Endothelial cell of hepatic sinusoid (primary cell): ENCODE data around the gene SPON1.
"Not testable (repeated sequence)": the region's sequence is repeated elsewhere in the genome, so short reads cannot be mapped to it uniquely, and the experiment has no call there.

ENCODE experiments used
- in situ Hi-C: cut with HindIII; loops from 2 replicates; pipeline ENCODE4 v1.10.0; 2017; ENCODE audit warnings: low sequenced_read_pairs

Gene SPON1

GRCh38 chr11:14075118-14076078, 112.9 kb downstream of the SPON1 start:
- in situ Hi-C loops = no loop called here

GRCh38 chr11:14079011-14079410, 116.5 kb downstream of the SPON1 start:
- in situ Hi-C loops = no loop called here

GRCh38 chr11:14079797-14080196, 117.3 kb downstream of the SPON1 start:
- in situ Hi-C loops = no loop called here

GRCh38 chr11:14081581-14082231, 119.2 kb downstream of the SPON1 start:
- in situ Hi-C loops = no loop called here

GRCh38 chr11:14082338-14082737, 119.8 kb downstream of the SPON1 start:
- in situ Hi-C loops = no loop called here

- in situ Hi-C loops = not testable (repeated sequence)
These were observed 126.3 kb downstream of the SPON1 start for GRCh38 chr11:14088861-14089260.

GRCh38 chr11:14089690-14090462, 127.4 kb downstream of the SPON1 start:
- in situ Hi-C loops = no loop called here

- in situ Hi-C loops = not testable (repeated sequence)
These were observed 128.1 kb downstream of the SPON1 start for GRCh38 chr11:14090631-14091030.

- in situ Hi-C loops = no loop called here
These were observed 130.5 kb downstream of the SPON1 start for GRCh38 chr11:14093065-14093464.

GRCh38 chr11:14094481-14095037, 132.0 kb downstream of the SPON1 start:
- in situ Hi-C loops = no loop called here

GRCh38 chr11:14095882-14096281, 133.4 kb downstream of the SPON1 start:
- in situ Hi-C loops = no loop called here

GRCh38 chr11:14096606-14097005, 134.1 kb downstream of the SPON1 start:
- in situ Hi-C loops = no loop called here

GRCh38 chr11:14101388-14101787, 138.9 kb downstream of the SPON1 start:
- in situ Hi-C loops = no loop called here

GRCh38 chr11:14102766-14103165, 140.2 kb downstream of the SPON1 start:
- in situ Hi-C loops = no loop called here

GRCh38 chr11:14105446-14105845, 142.9 kb downstream of the SPON1 start:
- in situ Hi-C loops = no loop called here

- in situ Hi-C loops = no loop called here
These were observed 144.0 kb downstream of the SPON1 start for GRCh38 chr11:14106303-14107049.

GRCh38 chr11:14107050-14107430, 144.5 kb downstream of the SPON1 start:
- in situ Hi-C loops = no loop called here

GRCh38 chr11:14109742-14110141, 147.2 kb downstream of the SPON1 start:
- in situ Hi-C loops = no loop called here

GRCh38 chr11:14110629-14111028, 148.1 kb downstream of the SPON1 start:
- in situ Hi-C loops = no loop called here

- in situ Hi-C loops = no loop called here
These were observed 149.0 kb downstream of the SPON1 start for GRCh38 chr11:14111496-14111895.
